Measurements from ENCODE around the gene HPS5. TPM values are rescaled to one million over a fixed set of nuclear protein-coding genes. Genes with fewer than 3 reads are reported as not detected.
A peak's percentile ranks its signal among the peaks of the same experiment; 100 is the strongest.

Gene HPS5
- total RNA-seq, 1 donor from 2014 or later: 11.5 TPM

DNA sequence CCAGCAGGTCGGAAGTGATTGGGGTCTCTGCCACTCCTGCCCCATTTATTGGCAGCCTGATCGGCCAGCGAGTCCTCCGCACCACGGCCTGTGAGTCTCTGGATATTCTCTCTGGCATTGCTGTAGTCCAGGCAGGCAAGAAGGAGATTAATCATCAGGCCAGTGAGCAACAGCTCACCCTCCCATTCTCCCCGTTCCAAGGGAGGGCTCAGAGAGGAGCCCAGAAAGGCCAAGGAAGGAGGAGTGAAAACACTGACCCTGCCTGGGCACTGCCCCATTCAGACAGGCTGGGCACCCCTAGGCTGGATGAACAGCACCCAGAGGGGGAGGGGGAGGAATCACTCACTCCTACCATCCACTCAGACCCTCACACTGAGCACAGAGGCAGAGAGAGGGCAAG, 76.5 kb downstream of the HPS5 start:
- no peak for DNase-seq (ENCODE audit: low read depth)

DNA sequence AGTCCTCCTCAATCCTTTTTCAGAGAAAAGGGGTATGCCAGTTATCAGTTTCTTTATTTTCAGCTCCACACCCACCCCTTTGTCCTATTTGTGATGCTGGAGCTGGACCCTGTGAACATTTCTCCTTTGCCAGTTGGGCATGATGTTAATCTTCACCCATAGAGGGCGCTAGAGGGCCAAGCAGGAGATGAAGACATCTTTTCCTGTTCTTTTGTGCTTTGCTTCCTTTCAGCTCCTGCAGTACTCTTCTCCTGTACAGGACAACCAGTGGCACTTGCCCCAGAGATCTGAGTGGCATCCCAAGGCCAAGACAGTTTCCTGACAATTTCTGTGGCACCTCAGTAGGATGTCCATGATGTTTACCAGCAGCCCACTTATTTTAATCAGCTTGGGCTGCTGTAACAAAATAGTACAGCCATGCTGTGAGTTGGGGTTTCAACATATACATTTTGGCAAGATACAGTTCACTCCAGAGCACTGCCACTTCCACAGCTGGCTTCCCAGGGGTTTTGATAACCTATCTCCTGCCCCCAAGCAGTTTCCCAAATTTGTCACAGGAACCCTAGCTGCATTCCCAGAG, 78.1 kb downstream of the HPS5 start:
- no peak for DNase-seq (ENCODE audit: low read depth)
- H3K4me3 ChIP-seq (ENCODE audit: low read depth, low read length): no peak overlapping the region
- TF ChIP-seq, protein P1, sequence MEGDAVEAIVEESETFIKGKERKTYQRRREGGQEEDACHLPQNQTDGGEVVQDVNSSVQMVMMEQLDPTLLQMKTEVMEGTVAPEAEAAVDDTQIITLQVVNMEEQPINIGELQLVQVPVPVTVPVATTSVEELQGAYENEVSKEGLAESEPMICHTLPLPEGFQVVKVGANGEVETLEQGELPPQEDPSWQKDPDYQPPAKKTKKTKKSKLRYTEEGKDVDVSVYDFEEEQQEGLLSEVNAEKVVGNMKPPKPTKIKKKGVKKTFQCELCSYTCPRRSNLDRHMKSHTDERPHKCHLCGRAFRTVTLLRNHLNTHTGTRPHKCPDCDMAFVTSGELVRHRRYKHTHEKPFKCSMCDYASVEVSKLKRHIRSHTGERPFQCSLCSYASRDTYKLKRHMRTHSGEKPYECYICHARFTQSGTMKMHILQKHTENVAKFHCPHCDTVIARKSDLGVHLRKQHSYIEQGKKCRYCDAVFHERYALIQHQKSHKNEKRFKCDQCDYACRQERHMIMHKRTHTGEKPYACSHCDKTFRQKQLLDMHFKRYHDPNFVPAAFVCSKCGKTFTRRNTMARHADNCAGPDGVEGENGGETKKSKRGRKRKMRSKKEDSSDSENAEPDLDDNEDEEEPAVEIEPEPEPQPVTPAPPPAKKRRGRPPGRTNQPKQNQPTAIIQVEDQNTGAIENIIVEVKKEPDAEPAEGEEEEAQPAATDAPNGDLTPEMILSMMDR (conservative IDR thresholded peaks at IDR 0.05; ENCODE audit: low read depth, low read length): peak; percentile 84

More for the DNA sequence above, 76.5 kb downstream of the HPS5 start:
- no peak overlapping the region for H3K4me3 ChIP-seq (ENCODE audit: low read depth, low read length)
- TF ChIP-seq, protein P1 (conservative IDR thresholded peaks at IDR 0.05; ENCODE audit: low read depth, low read length): no peak

DNA sequence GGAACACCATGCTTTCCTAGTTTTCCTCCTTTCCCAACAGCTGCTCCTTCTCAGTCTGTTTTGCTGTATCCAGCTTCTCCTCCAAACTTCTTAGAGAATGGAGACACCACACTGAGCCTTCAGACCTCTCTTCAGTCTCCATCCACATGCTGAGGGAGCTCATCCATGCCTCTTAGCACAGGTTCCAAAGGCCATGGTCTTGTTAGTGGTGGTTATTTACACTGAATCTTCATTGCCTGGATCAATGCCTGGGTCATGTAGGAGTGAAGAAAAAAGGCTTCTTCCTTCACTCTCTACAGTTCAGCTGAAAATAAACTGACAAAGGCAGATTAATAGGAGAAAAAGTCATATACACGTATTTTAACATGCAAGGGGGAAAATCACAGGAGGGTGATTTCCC, 82.3 kb downstream of the HPS5 start:
- no peak overlapping the region for H3K4me3 ChIP-seq (ENCODE audit: low read depth, low read length)

DNA sequence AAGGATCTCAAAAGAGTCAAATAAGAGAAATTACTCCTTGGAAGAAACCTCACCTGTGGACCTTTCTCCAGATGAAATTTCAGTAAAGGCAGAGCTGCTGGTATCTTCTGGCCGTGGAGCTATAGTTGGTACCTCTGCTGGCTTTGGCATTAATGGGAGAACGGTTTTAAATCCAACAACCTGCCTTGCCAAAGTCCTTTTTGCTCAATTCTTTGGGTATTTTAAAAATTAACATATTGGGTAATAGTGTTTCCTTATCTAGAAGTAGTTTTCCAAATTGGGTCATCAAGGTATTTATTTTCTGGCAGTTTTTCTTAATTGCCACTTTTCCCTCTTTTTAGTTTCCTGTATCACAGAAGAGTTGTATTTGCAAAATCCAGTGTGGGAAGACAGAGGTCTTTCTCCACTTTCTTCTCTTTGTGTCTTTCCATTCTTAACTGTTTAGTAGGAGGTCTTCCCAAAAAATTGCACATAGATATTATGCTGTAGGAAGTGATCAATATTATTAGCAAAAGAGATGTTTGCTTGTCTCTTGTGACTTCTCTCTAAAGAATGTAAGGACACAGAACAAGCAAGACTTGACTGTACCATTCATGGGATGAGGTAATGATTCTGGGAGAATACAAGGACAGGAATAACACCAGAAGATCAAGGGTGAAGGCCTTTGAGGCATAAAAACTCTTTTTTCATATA, 85.1 kb downstream of the HPS5 start, which contains the start of gene SAA4:
TSS of gene SAA4 (minus strand) at position 139 of the 693 bp plus-strand sequence. CDS start 876 bp downstream, outside the sequence.
- no peak within 1 kb of the TSS for H3K4me3 ChIP-seq (ENCODE audit: low read depth, low read length)
- TF ChIP-seq, protein P1 (conservative IDR thresholded peaks at IDR 0.05; ENCODE audit: low read depth, low read length): no peak
- DNase-seq (ENCODE audit: low read depth): no peak

More for the DNA sequence above, 82.3 kb downstream of the HPS5 start:
- TF ChIP-seq, protein P1 (conservative IDR thresholded peaks at IDR 0.05; ENCODE audit: low read depth, low read length): no peak
- no peak for DNase-seq (ENCODE audit: low read depth)

DNA sequence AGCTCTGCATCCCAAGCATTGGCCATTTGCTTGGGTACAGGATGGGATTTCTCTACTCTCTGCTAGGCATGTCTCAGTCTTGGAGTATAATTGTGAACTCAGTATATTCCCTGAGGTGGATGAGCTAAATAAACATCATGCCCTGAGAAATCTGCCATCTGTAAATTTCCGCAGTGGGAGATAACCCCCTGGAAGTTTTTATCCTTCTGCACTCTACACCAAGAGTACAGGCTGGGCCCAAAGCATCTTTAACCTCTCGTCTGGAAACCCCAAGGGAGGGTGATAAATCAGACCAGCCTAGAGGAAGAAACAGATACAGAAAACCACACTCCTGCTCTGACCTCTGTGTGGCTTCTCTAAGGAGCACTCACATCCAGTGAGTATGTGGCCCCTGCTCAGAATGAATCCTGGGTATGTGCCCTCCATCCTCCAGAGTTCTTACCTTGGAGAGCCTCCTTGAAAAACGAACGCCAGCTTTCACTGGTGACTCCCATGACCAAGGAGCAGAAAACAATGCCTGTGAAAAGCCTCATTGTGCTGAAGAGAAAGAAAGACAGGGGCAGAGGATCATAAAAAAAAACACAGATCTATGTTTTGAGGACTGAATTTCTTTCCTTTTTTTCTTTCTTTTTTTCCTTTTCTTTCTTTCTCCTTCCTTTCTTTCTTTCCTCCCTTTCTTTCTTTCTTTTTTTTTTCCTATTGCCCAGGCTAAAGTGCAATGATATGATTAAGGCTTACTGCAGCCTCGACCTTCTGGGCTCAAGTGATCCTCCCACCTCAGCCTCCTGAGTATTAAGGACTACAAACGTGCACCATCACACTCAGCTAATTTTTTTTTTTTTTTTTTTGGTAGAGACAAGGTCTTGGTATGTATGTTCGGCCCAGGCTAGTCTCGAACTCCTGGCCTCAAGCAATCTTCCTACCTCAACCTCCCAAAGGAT, 86.3 kb downstream of the HPS5 start:
- H3K4me3 ChIP-seq (ENCODE audit: low read depth, low read length): no peak overlapping the region

DNA sequence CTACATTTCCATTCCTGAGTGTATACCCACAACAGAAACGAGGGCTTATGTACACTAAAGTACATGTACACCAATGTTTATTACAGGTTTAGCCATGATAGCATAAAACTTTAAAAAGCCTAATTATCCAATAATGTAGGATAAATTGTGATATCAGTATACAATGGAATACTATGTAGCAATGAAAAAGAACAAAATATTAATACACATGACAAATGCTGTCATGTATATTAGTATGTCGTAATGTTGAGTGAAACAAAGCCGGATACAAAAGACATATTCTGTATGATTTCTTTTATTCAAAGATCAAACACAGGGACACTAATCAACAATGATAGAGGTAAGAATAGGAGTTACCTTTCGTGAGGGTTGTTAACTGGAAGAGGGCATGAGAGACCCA, 88.0 kb downstream of the HPS5 start:
- H3K4me3 ChIP-seq (ENCODE audit: low read depth, low read length): no peak overlapping the region
- TF ChIP-seq, protein P1 (conservative IDR thresholded peaks at IDR 0.05; ENCODE audit: low read depth, low read length): no peak
- no peak for DNase-seq (ENCODE audit: low read depth)

More for the DNA sequence above, 86.3 kb downstream of the HPS5 start:
- DNase-seq (ENCODE audit: low read depth): no peak
- TF ChIP-seq, protein P1 (conservative IDR thresholded peaks at IDR 0.05; ENCODE audit: low read depth, low read length): no peak
